H1 (cell line): ENCODE results near the gene VSTM4. TPM values are rescaled to one million over a fixed set of nuclear protein-coding genes. Genes with fewer than 3 reads are reported as not detected.

Experiments used
- CTCF ChIA-PET: fragments of 300-600 bp; sonication (Branson Sonifier 250); formaldehyde crosslinking; loops from one replicate; lab custom pipeline; 2021; ENCODE audit not compliant: partially characterized antibody; lab: Charles Lee
- POLR2A ChIA-PET: fragments of 300-600 bp; sonication (Branson Sonifier 250); formaldehyde crosslinking; loops from one replicate; lab custom pipeline; 2021; ENCODE audit warnings: inconsistent platforms; ENCODE audit not compliant: partially characterized antibody; lab: Charles Lee
- DNase-seq, 2 experiments: peaks; one replicate each; pipeline versions ENCODE4 v3.0.0 to v3.0.0-alpha.2; 2010 to 2022; ENCODE audit warnings: low spot score in 2 of 2, low read depth in 1 of 2, mixed read lengths in 1 of 2
- FAIRE-seq: peaks from 2 replicates; lab custom pipeline; 2011; peaks lifted over from hg19 to GRCh38; lab: Jason Lieb, UNC
- H2AFZ ChIP-seq: 2 replicates; pipeline ENCODE4 v1.8.1; 2012; ENCODE audit warnings: low read length, inconsistent platforms
- H2AK5ac ChIP-seq: 2 replicates; pipeline ENCODE4 v1.6.1; 2013; ENCODE audit warnings: low read depth, low read length
- H2BK120ac ChIP-seq: replicated peaks from 2 replicates; pipeline ENCODE3; 2013; ENCODE audit warnings: low read depth, low read length, inconsistent platforms
- H2BK12ac ChIP-seq: 2 replicates; pipeline ENCODE4 v1.6.1; 2013; ENCODE audit warnings: low read depth, low read length
- H2BK15ac ChIP-seq: 2 replicates; pipeline ENCODE4 v1.6.1; 2013; ENCODE audit warnings: low read length
- H2BK20ac ChIP-seq: 2 replicates; pipeline ENCODE4 v1.6.1; 2013; ENCODE audit warnings: low read length
- H2BK5ac ChIP-seq: 2 replicates; pipeline ENCODE4 v1.6.1; 2013; ENCODE audit warnings: low read depth, low read length
- H3K14ac ChIP-seq: 2 replicates; pipeline ENCODE4 v1.6.1; 2013; ENCODE audit warnings: inconsistent platforms; ENCODE audit not compliant: insufficient read length
- H3K18ac ChIP-seq: 2 replicates; pipeline ENCODE4 v1.6.1; 2013; ENCODE audit warnings: low read length; ENCODE audit errors: extremely low read depth
- H3K23ac ChIP-seq: 2 replicates; pipeline ENCODE4 v1.6.1; 2013; ENCODE audit warnings: inconsistent platforms; ENCODE audit not compliant: insufficient read length
- H3K23me2 ChIP-seq: 2 replicates; pipeline ENCODE4 v1.6.1; 2013; ENCODE audit warnings: low read depth, low read length
- H3K27ac ChIP-seq: 2 replicates; pipeline ENCODE4 v1.6.1; 2011; ENCODE audit warnings: low read depth, low read length, inconsistent platforms
- H3K27me3 ChIP-seq, 4 experiments: replicated peaks in 1 of 4; 1 replicate in 1 of 4; 2 replicates in 3 of 4; pipeline versions ENCODE4 v1.6.1 to v1.8.1; 2011 to 2013; ENCODE audit warnings: low read length in 3 of 4, mild to moderate bottlenecking in 3 of 4, inconsistent platforms in 2 of 4, mixed read lengths in 2 of 4, moderate library complexity in 1 of 4; ENCODE audit not compliant: control insufficient read depth in 3 of 4, insufficient read depth in 3 of 4; ENCODE audit errors: extremely low read depth in 1 of 4
- H3K36me3 ChIP-seq, 4 experiments: 2 replicates each; pipeline versions ENCODE4 v1.6.1 to v1.8.1; 2011 to 2013; ENCODE audit warnings: mild to moderate bottlenecking in 4 of 4, low read length in 3 of 4, moderate library complexity in 2 of 4, control low read depth in 1 of 4, inconsistent platforms in 1 of 4; ENCODE audit not compliant: insufficient read depth in 4 of 4, control insufficient read depth in 2 of 4
- H3K4ac ChIP-seq: replicated peaks from 2 replicates; pipeline ENCODE3; 2013; ENCODE audit warnings: low read length, low read depth, mixed read lengths, inconsistent platforms; ENCODE audit not compliant: insufficient read length
- H3K4me1 ChIP-seq, 4 experiments: replicated peaks in 1 of 4; 1 replicate in 1 of 4; 2 replicates in 3 of 4; pipeline versions ENCODE4 v1.6.1 to v1.8.1; 2011 to 2013; ENCODE audit warnings: low read length in 3 of 4, inconsistent platforms in 2 of 4, mixed read lengths in 1 of 4; ENCODE audit not compliant: insufficient read depth in 4 of 4, control insufficient read depth in 3 of 4
- H3K4me2 ChIP-seq, 2 experiments: 2 replicates each; pipeline versions ENCODE4 v1.6.1 to v1.8.1; 2011 to 2013; ENCODE audit warnings: low read depth in 2 of 2, low read length in 2 of 2, control low read depth in 1 of 2, inconsistent platforms in 1 of 2, mild to moderate bottlenecking in 1 of 2; ENCODE audit not compliant: insufficient read depth in 1 of 2
- H3K4me3 ChIP-seq, 4 experiments: fragments of 200-600, 300-600 bp in 1 of 4; sonication (generic), shearing (Covaris generic), sonication (Bioruptor Twin) in 1 of 4; 2 replicates each; pipeline versions ENCODE4 v1.5.1 to v1.8.1; 2011 to 2016; ENCODE audit warnings: low read length in 4 of 4, low read depth in 3 of 4, control low read depth in 2 of 4, inconsistent platforms in 2 of 4, mild to moderate bottlenecking in 2 of 4, mixed read lengths in 1 of 4, moderate library complexity in 1 of 4; ENCODE audit not compliant: insufficient read depth in 2 of 4; ENCODE audit errors: extremely low read depth in 1 of 4
- H3K56ac ChIP-seq: replicated peaks from 2 replicates; pipeline ENCODE3; 2013; ENCODE audit warnings: low read depth, mild to moderate bottlenecking, mixed read lengths, low read length, inconsistent platforms; ENCODE audit not compliant: insufficient read length
- H3K79me1 ChIP-seq: 2 replicates; pipeline ENCODE4 v1.6.1; 2013; ENCODE audit warnings: low read depth, low read length, control low read depth
- H3K79me2 ChIP-seq, 2 experiments: 2 replicates each; pipeline versions ENCODE4 v1.6.1 to v1.8.1; 2012 to 2013; ENCODE audit warnings: low read length in 2 of 2, mild to moderate bottlenecking in 2 of 2, inconsistent platforms in 1 of 2; ENCODE audit not compliant: insufficient read depth in 2 of 2, control insufficient read depth in 1 of 2
- H3K9ac ChIP-seq, 4 experiments: replicated peaks in 1 of 4; 1 replicate in 1 of 4; 2 replicates in 3 of 4; pipeline versions ENCODE4 v1.6.1 to v1.8.1; 2011 to 2013; ENCODE audit warnings: low read depth in 3 of 4, low read length in 3 of 4, control low read depth in 2 of 4, mild to moderate bottlenecking in 2 of 4, moderate library complexity in 2 of 4, inconsistent platforms in 1 of 4; ENCODE audit errors: extremely low read depth in 1 of 4
- H3K9me3 ChIP-seq, 2 experiments: 2 replicates each; pipeline versions ENCODE4 v1.6.1 to v1.8.1; 2012 to 2013; ENCODE audit warnings: mild to moderate bottlenecking in 2 of 2, moderate library complexity in 2 of 2, control low read depth in 1 of 2, inconsistent platforms in 1 of 2, low read depth in 1 of 2, low read length in 1 of 2, mixed read lengths in 1 of 2; ENCODE audit not compliant: insufficient read depth in 2 of 2
- H4K20me1 ChIP-seq, 2 experiments: replicated peaks in 1 of 2; 2 replicates each; pipeline versions ENCODE3 to v1.8.1; 2011 to 2013; ENCODE audit warnings: inconsistent platforms in 2 of 2, low read length in 2 of 2, mild to moderate bottlenecking in 1 of 2; ENCODE audit not compliant: insufficient read depth in 2 of 2, control insufficient read depth in 1 of 2
- H4K5ac ChIP-seq: 2 replicates; pipeline ENCODE4 v1.6.1; 2013; ENCODE audit warnings: low read length, low read depth, mixed read lengths, inconsistent platforms; ENCODE audit not compliant: insufficient read length
- H4K8ac ChIP-seq: 2 replicates; pipeline ENCODE4 v1.8.0; 2013; ENCODE audit warnings: mild to moderate bottlenecking, moderate library complexity, low read length, inconsistent platforms; ENCODE audit not compliant: insufficient read depth; ENCODE audit errors: extremely low read depth
- H4K91ac ChIP-seq: replicated peaks from 2 replicates; pipeline ENCODE3; 2013; ENCODE audit warnings: low read length, mixed read lengths, inconsistent platforms; ENCODE audit not compliant: insufficient read length
- ASH2L ChIP-seq: fragments of 200-600, 300-600 bp; sonication (generic); IDR thresholded peaks from one replicate; pipeline ENCODE4 v1.7.1; 2017; ENCODE audit warnings: low read length
- BCL11A ChIP-seq, 2 experiments: IDR thresholded peaks; one replicate each; pipeline ENCODE4 v1.6.1; 2011; ENCODE audit warnings: low read depth in 2 of 2, low read length in 2 of 2, mild to moderate bottlenecking in 2 of 2
- POU5F1 ChIP-seq: IDR thresholded peaks from 2 replicates; pipeline ENCODE4 v1.6.1; 2011; ENCODE audit warnings: low read depth, mild to moderate bottlenecking, low read length, moderate library complexity
- RBBP5 ChIP-seq: IDR thresholded peaks from 2 replicates; pipeline ENCODE4 v1.7.1; 2012; ENCODE audit warnings: low read depth, mild to moderate bottlenecking, inconsistent platforms, low read length, moderate library complexity, borderline replicate concordance
- RFX5 ChIP-seq: IDR thresholded peaks from 2 replicates; pipeline ENCODE4 v1.6.1; 2011; ENCODE audit warnings: low read depth, low read length, improper control_type of control experiment, borderline replicate concordance
- SIX5 ChIP-seq: IDR thresholded peaks from 2 replicates; pipeline ENCODE4 v1.6.1; 2011; ENCODE audit warnings: mild to moderate bottlenecking, low read depth, low read length
- YY1 ChIP-seq: IDR thresholded peaks from 2 replicates; pipeline ENCODE4 v1.6.1; 2011; ENCODE audit warnings: low read depth, mild to moderate bottlenecking, low read length
- WGBS, 2 experiments: shearing (Covaris generic) in 1 of 2; methylation state at CpG; one replicate each; pipeline versions ENCODE4 v1.1.6 to v1.1.7; 2013 to 2015; ENCODE audit warnings: low lambda C conversion rate in 2 of 2, mixed read lengths in 2 of 2, inconsistent platforms in 1 of 2, low coverage in 1 of 2, missing lambda C conversion rate in 1 of 2; ENCODE audit not compliant: insufficient replicate concordance in 2 of 2, insufficient coverage in 1 of 2, insufficient read length in 1 of 2; ENCODE audit errors: extremely low coverage in 1 of 2, missing lambda C conversion rate in 1 of 2; 5-methylcytosine and 5-hydroxymethylcytosine counted together
- polyA plus RNA-seq, 7 experiments: library from polyadenylated mRNA; depleted of rRNA in 3 of 7; stranded (reverse) in 5 of 7; unstranded in 2 of 7; fragments of >200 nt in 5 of 7; fragments of 200-250 nt in 2 of 7; gene quantifications; 1 replicate in 5 of 7; 2 replicates in 1 of 7; 4 replicates in 1 of 7; pipeline versions ENCODE4 v1.2.1 to v1.2.3, GENCODE V29; 2011 to 2013; ENCODE audit warnings: missing spikeins in 2 of 7, mixed read lengths in 2 of 7
- total RNA-seq: library from RNA; stranded (reverse); fragmentation: NEBNext Ultra II Directional; extraction: Animal tissue kit (Norgen Biotek cat#: 25700); gene quantifications from 2 replicates; pipeline ENCODE4 v1.2.1, GENCODE V29; 2021
- TF ChIP-seq, protein P1 (sequence below): IDR thresholded peaks from 2 replicates; pipeline ENCODE4 v1.6.1; 2012; ENCODE audit warnings: low read length, inconsistent platforms

VSTM4 gene
- total and polyA plus RNA-seq, 2 of the 8 experiments (the other 6 are each of a cell fraction or from before 2014, with no cell fraction given), result 0.48 to 0.73 TPM

DNA sequence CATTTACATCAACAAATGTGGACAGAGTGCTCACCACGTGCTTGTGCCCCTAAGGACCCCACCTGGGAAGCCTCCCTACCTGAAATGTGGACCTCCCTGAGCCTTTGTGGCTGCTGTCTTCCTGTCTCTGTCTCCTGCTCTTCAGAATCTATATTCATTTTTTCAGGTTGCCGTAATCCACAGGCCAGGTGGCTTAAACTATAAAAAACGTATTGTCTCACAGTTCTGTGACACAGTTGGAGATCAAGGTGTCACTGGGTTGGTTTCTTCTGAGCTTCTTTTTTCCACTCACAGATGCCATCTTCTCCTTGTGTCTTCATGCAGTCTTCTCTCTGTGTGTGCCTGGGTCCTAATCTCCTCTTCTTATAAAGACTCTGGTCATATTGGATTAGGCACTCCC lies 5.6 kb upstream of the VSTM4 start:
- Histone ChIP-seq H4K20me1 (no peaks in the 10 kb centered on the region), H2BK5ac (no peak overlapping the region), H3K9me3 (peaks cover 2 to 6% of the 10 kb centered on the region in 2 experiments; a peak in 2 of 4 replicates), H4K8ac (peak overlapping the region; percentile 25; the same call in 1 of the 2 replicates), H2BK120ac (no peak overlapping the region), H2AFZ (peak overlapping the region; percentile 32), H3K23me2 (no peaks in the 10 kb centered on the region), H3K27ac (no peak overlapping the region), H3K56ac (no peak overlapping the region), H3K27me3 (peaks cover 0 to 4% (median 1%) of the 10 kb centered on the region in 4 experiments; a peak in 3 of 7 replicates), H3K23ac (no peak overlapping the region), H2BK12ac (no peak overlapping the region), H3K79me2 (no peaks in the 10 kb centered on the region), H2BK20ac (no peak overlapping the region), H3K9ac (no peak overlapping the region), H3K79me1 (no peaks in the 10 kb centered on the region), H2AK5ac (no peak overlapping the region), H3K14ac (no peak overlapping the region), H3K18ac (no peak overlapping the region), H4K91ac (no peak overlapping the region), H3K4me2 (no peak overlapping the region), H3K4me3 (no peak overlapping the region), H3K4ac (no peak overlapping the region), H2BK15ac (no peak overlapping the region), H3K36me3 (no peaks in the 10 kb centered on the region), H4K5ac (no peak overlapping the region), H3K4me1 (no peaks in the 10 kb centered on the region)
- ChIA-PET CTCF (interaction anchor here (0.7 to 1.2 kb wide), 5 partner anchors 8 to 287 kb away, joined by 3 to 4 read pairs (median 4); no protein-coding TSS in a partner anchor), POLR2A (no interaction called here)
- DNase-seq (no peak), FAIRE-seq (no peak)
- WGBS, 2 experiments, result 96% methylated on average over 3 of the region's 3 CpGs; no CpG with 5 or more reads in 1 of the 2 experiments
- TF ChIP-seq ASH2L (no peak), POU5F1 (no peak), YY1 (no peak), RFX5 (no peak), RBBP5 (no peak), BCL11A (IDR thresholded peaks at IDR 0.05; ENCODE audit: low read depth in 2 of 2, low read length in 2 of 2) (no peak), SIX5 (no peak)
- TF ChIP-seq, protein P1, sequence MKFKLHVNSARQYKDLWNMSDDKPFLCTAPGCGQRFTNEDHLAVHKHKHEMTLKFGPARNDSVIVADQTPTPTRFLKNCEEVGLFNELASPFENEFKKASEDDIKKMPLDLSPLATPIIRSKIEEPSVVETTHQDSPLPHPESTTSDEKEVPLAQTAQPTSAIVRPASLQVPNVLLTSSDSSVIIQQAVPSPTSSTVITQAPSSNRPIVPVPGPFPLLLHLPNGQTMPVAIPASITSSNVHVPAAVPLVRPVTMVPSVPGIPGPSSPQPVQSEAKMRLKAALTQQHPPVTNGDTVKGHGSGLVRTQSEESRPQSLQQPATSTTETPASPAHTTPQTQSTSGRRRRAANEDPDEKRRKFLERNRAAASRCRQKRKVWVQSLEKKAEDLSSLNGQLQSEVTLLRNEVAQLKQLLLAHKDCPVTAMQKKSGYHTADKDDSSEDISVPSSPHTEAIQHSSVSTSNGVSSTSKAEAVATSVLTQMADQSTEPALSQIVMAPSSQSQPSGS, result no peak
